B cell (primary cell): ENCODE measurements around the gene MRGPRX3. TPM values are rescaled to one million over a fixed set of nuclear protein-coding genes. Genes with fewer than 3 reads are reported as not detected.

Experiments used
- ATAC-seq: fragments of 200-7000 bp; cut with Tn5 transposase; one replicate; pipeline ENCODE4 v1.10.0; 2021; ENCODE audit warnings: low read depth, mild to moderate bottlenecking, moderate number of reproducible peaks, moderate library complexity
- CTCF ChIA-PET: fragments of 350-600 bp; sonication (Branson Sonifier 250); formaldehyde crosslinking; loops from one replicate; lab custom pipeline; 2021; ENCODE audit warnings: antibody characterized with exemption, inconsistent platforms; lab: Charles Lee
- POLR2A ChIA-PET: fragments of 350-600 bp; sonication (Branson Sonifier 250); formaldehyde crosslinking; loops from one replicate; lab custom pipeline; 2021; ENCODE audit warnings: antibody characterized with exemption; lab: Charles Lee
- DNase-seq: peaks from one replicate; pipeline ENCODE4 v3.0.0; 2013
- H2AFZ ChIP-seq: 2 replicates; pipeline ENCODE4 v1.6.1; 2012; ENCODE audit warnings: mild to moderate bottlenecking, low read depth, low read length; ENCODE audit not compliant: insufficient read depth, poor library complexity, severe bottlenecking
- H3K27ac ChIP-seq, 2 donors: 1 replicate in 1 of 2; 2 replicates in 1 of 2; pipeline ENCODE4 v1.5.1; 2012 to 2013; ENCODE audit warnings: low read length in 2 of 2, mild to moderate bottlenecking in 2 of 2, moderate library complexity in 1 of 2
- H3K27me3 ChIP-seq, 4 experiments: fragments of 200-600 bp in 1 of 4; sonication (generic) in 1 of 4; replicated peaks in 1 of 4; 1 replicate in 2 of 4; 2 replicates in 2 of 4; pipeline versions ENCODE4 v1.6.1 to v1.7.0; 2013 to 2016; ENCODE audit warnings: low read length in 3 of 4, mild to moderate bottlenecking in 2 of 4, mixed read lengths in 1 of 4, moderate library complexity in 1 of 4; ENCODE audit not compliant: insufficient read depth in 4 of 4, control insufficient read depth in 3 of 4; ENCODE audit errors: control extremely low read depth in 1 of 4
- H3K36me3 ChIP-seq, 2 experiments: replicated peaks in 1 of 2; 1 replicate in 1 of 2; 2 replicates in 1 of 2; pipeline versions ENCODE4 v1.6.1 to v1.7.1; 2013; ENCODE audit warnings: low read length in 1 of 2; ENCODE audit not compliant: insufficient read depth in 2 of 2, control insufficient read depth in 1 of 2; ENCODE audit errors: control extremely low read depth in 1 of 2, extremely low read depth in 1 of 2
- H3K4me1 ChIP-seq, 2 donors: fragments of 200-600 bp in 1 of 2; sonication (generic) in 1 of 2; 1 replicate in 1 of 2; 2 replicates in 1 of 2; pipeline versions ENCODE4 v1.5.1 to v1.6.1; 2013 to 2017; ENCODE audit warnings: low read length in 2 of 2; ENCODE audit not compliant: control insufficient read depth in 2 of 2, insufficient read depth in 2 of 2
- H3K4me2 ChIP-seq: replicated peaks from 2 replicates; pipeline ENCODE3; 2012; ENCODE audit warnings: mild to moderate bottlenecking, low read depth, low read length; ENCODE audit not compliant: poor library complexity, severe bottlenecking
- H3K4me3 ChIP-seq, 5 experiments: fragments of 200-600 bp in 1 of 5; sonication (generic) in 1 of 5; 1 replicate in 3 of 5; 2 replicates in 2 of 5; pipeline versions ENCODE4 v1.5.1 to v1.7.0; 2011 to 2016; ENCODE audit warnings: low read length in 4 of 5, mild to moderate bottlenecking in 4 of 5, low read depth in 2 of 5, control low read depth in 1 of 5, moderate library complexity in 1 of 5; ENCODE audit not compliant: insufficient read depth in 1 of 5; ENCODE audit errors: control extremely low read depth in 1 of 5, extremely low read depth in 1 of 5
- H3K79me2 ChIP-seq: fragments of 200-600 bp; sonication (generic); one replicate; pipeline ENCODE4 v1.6.0; 2016; ENCODE audit warnings: low read length; ENCODE audit not compliant: control insufficient read depth, insufficient read depth
- H3K9ac ChIP-seq: fragments of 200-600 bp; sonication (generic); 2 replicates; pipeline ENCODE4 v1.6.1; 2017; ENCODE audit warnings: mild to moderate bottlenecking, low read length, moderate library complexity
- H3K9me3 ChIP-seq, 3 donors: one replicate each; pipeline versions ENCODE4 v1.6.1 to v1.7.1; 2013; ENCODE audit warnings: low read length in 2 of 3; ENCODE audit not compliant: control insufficient read depth in 2 of 3, insufficient read depth in 1 of 3; ENCODE audit errors: control extremely low read depth in 1 of 3
- H4K20me1 ChIP-seq: 2 replicates; pipeline ENCODE4 v1.6.0; 2012; ENCODE audit warnings: mild to moderate bottlenecking, low read length; ENCODE audit not compliant: insufficient read depth, control insufficient read depth, poor library complexity, severe bottlenecking
- H3K27ac Mint-ChIP-seq: one replicate; pipeline ENCODE4 v1.8.0; 2021; ENCODE audit warnings: mixed read lengths
- H3K27me3 Mint-ChIP-seq: one replicate; pipeline ENCODE4 v1.8.0; 2021; ENCODE audit warnings: mixed read lengths
- H3K4me1 Mint-ChIP-seq: one replicate; pipeline ENCODE4 v1.8.0; 2021; ENCODE audit warnings: mixed read lengths
- H3K4me3 Mint-ChIP-seq: one replicate; pipeline ENCODE4 v1.8.0; 2021; ENCODE audit warnings: mixed read lengths
- H3K9me3 Mint-ChIP-seq: one replicate; pipeline ENCODE4 v1.8.0; 2022; ENCODE audit warnings: mixed read lengths; ENCODE audit not compliant: insufficient read depth
- EZH2 ChIP-seq: IDR thresholded peaks from 2 replicates; pipeline ENCODE4 v1.6.1; 2012; ENCODE audit warnings: borderline replicate concordance, low read depth, mild to moderate bottlenecking, moderate library complexity, low read length; ENCODE audit not compliant: insufficient read depth, poor library complexity, severe bottlenecking
- WGBS: methylation state at CpG from one replicate; pipeline ENCODE4 v1.1.5; 2013; ENCODE audit warnings: missing lambda C conversion rate; ENCODE audit not compliant: insufficient coverage; 5-methylcytosine and 5-hydroxymethylcytosine counted together
- intact Hi-C: fragments of 100-400 bp; cut with micrococcal nuclease; formaldehyde crosslinking; loops from one replicate; pipeline ENCODE4 v1.10.0; 2022
- polyA plus RNA-seq: library from polyadenylated mRNA; depleted of rRNA; stranded (reverse); fragments of >200 nt; gene quantifications from 2 replicates; pipeline ENCODE4 v1.2.3, GENCODE V29; 2012
- total RNA-seq, 2 donors: library from RNA; stranded (reverse); fragments of 120-200 nt in 1 of 2; gene quantifications; 1 replicate in 1 of 2; 2 replicates in 1 of 2; pipeline versions ENCODE4 v1.2.3 to v1.2.4, GENCODE V29; 2013 to 2022
- TF ChIP-seq, protein P1 (sequence below): fragments of 200-600 bp; IDR thresholded peaks from one replicate; pipeline ENCODE4 v1.8.0; 2022; ENCODE audit warnings: antibody characterized with exemption, mild to moderate bottlenecking

Gene MRGPRX3
- total and polyA plus RNA-seq, 2 donors (not counting 1 experiment from before 2014, with no cell fraction given): not detected

DNA sequence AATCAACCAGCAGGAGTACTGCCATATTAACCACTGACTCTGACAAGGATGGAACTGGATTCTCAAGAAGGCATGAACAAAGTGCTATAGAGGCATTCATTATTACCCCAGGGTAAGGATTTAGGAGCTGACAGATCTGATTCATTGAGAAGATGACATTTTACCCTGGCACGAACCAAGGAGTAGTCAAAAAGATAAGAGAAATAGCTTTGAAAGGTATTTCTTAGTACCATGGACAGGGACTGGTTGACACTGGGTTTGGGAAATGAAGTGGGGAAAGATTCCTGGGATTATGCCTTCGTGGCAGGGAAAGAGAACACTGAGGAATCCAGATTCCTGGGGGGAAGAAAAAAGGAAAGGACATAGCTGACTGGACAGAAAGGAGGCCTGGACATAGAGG lies 21.4 kb upstream of the MRGPRX3 start:
- H3K9me3 ChIP-seq: no peaks in the 10 kb centered on the region
- no peak overlapping the region for H3K4me3 ChIP-seq
- H3K4me2 ChIP-seq: no peak overlapping the region
- ATAC-seq: no peak
- TF ChIP-seq, protein P1, sequence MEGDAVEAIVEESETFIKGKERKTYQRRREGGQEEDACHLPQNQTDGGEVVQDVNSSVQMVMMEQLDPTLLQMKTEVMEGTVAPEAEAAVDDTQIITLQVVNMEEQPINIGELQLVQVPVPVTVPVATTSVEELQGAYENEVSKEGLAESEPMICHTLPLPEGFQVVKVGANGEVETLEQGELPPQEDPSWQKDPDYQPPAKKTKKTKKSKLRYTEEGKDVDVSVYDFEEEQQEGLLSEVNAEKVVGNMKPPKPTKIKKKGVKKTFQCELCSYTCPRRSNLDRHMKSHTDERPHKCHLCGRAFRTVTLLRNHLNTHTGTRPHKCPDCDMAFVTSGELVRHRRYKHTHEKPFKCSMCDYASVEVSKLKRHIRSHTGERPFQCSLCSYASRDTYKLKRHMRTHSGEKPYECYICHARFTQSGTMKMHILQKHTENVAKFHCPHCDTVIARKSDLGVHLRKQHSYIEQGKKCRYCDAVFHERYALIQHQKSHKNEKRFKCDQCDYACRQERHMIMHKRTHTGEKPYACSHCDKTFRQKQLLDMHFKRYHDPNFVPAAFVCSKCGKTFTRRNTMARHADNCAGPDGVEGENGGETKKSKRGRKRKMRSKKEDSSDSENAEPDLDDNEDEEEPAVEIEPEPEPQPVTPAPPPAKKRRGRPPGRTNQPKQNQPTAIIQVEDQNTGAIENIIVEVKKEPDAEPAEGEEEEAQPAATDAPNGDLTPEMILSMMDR: no peak
- TF ChIP-seq EZH2: no peak
- peaks cover 0 to 6% (median 4%) of the 10 kb centered on the region in 4 experiments for H3K27me3 ChIP-seq
- ChIA-PET POLR2A (interaction anchor here (0.6 kb wide), 1 partner anchor 579 kb away, joined by 4 read pairs; no protein-coding TSS in a partner anchor), CTCF (interaction anchor here (0.5 to 2.0 kb wide), 5 partner anchors 35 to 621 kb away, joined by 3 to 5 read pairs (median 3); no protein-coding TSS in a partner anchor)
- Mint-ChIP-seq H3K27ac (no peak overlapping the region), H3K9me3 (no peaks in the 10 kb centered on the region), H3K4me1 (peaks cover 9% of the 10 kb centered on the region), H3K4me3 (no peak overlapping the region), H3K27me3 (peaks cover 48% of the 10 kb centered on the region)
- peaks cover 0 to 10% of the 10 kb centered on the region in 2 donors for H3K4me1 ChIP-seq
- intact Hi-C loops: no loop called here
- H3K27ac ChIP-seq: no peak overlapping the region
- H3K79me2 ChIP-seq: peaks cover 5% of the 10 kb centered on the region
- 44% methylated on average over 2 of the region's 2 CpGs for WGBS
- H4K20me1 ChIP-seq: no peaks in the 10 kb centered on the region
- no peak overlapping the region for H2AFZ ChIP-seq
- H3K9ac ChIP-seq: no peak overlapping the region
- H3K36me3 ChIP-seq: no peaks in the 10 kb centered on the region
- DNase-seq: no peak

DNA sequence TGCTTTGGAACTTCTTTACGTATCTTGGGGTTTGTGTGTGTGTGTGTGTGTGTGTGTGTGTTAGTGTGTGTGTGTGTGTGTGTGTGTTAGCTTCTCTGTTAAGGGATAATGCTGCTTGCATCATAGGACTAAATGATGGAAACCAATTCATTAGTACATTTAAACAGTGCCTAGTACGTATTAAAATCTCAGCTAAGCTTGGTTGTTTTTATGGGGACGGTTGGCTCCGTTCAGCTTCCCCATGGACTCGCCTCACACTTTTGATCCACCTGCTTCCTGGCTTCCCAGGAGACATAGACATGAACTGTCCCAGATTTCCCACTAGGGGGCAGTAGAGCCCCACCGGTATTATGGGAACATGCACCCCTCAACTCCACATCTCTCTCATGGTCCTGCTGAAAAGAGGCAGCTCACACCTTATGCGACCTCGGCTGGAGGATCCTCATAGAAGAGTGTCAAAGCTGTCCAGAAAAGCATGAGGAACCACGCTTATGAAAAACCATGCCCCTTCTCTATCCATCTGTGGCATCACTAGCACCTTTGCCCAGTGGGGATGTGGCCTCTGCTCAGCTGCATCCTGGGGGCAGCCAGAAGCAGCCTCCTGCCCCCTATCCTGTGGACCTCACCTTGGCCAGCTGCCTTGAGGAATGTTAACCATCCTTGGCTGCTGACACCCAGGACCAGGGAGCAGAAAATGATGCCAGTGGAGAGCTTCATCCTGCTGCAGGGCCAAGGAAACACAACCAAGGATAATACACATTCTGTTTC lies 16.8 kb upstream of the MRGPRX3 start:
- DNase-seq: peak; percentile 81
- no peak overlapping the region for H3K4me3 ChIP-seq
- no peak overlapping the region for H3K4me2 ChIP-seq
- CTCF ChIA-PET: interaction anchor here (0.6 to 4.1 kb wide), 44 partner anchors 10 to 738 kb away, joined by 3 to 92 read pairs (median 4); partner anchors contain the start of genes MRGPRX3, SAAL1 and SPTY2D1
- peaks cover 0 to 6% (median 1%) of the 10 kb centered on the region in 4 experiments for H3K27me3 ChIP-seq
- H2AFZ ChIP-seq: peak overlapping the region; percentile 25
- no peak overlapping the region for H3K9ac ChIP-seq
- no peaks in the 10 kb centered on the region for H3K9me3 ChIP-seq
- H4K20me1 ChIP-seq: no peaks in the 10 kb centered on the region
- no peak overlapping the region for H3K27ac ChIP-seq
- intact Hi-C loops: loop anchor here (1.0 to 2.0 kb wide), 3 partner anchors 279 to 649 kb away; partner anchors contain the start of gene LDHA
- Mint-ChIP-seq H3K4me1 (peaks cover 2% of the 10 kb centered on the region), H3K27me3 (peaks cover 33% of the 10 kb centered on the region), H3K4me3 (no peak overlapping the region), H3K9me3 (no peaks in the 10 kb centered on the region), H3K27ac (no peak overlapping the region)
- WGBS: 1% methylated on average over 7 of the region's 9 CpGs
- ATAC-seq: peak; percentile 91
- no peaks in the 10 kb centered on the region for H3K79me2 ChIP-seq
- no peak for TF ChIP-seq EZH2
- TF ChIP-seq, protein P1: peak; percentile 90
- POLR2A ChIA-PET: no interaction called here
- peaks cover 0 to 5% of the 10 kb centered on the region in 2 donors for H3K4me1 ChIP-seq
- no peaks in the 10 kb centered on the region for H3K36me3 ChIP-seq
